Activated naive CD4-positive, alpha-beta T cell treated with Interleukin-2 at 50 U/mL for 16 hours (primary cell): ENCODE data around the gene PSMA2.

ENCODE experiments used
- DNase-seq: peaks from one replicate; pipeline ENCODE4 v3.0.0-alpha.2; 2020

Gene PSMA2

GRCh38 chr7:42931834-42932651, at the start of gene PSMA2, which contains the start of gene MRPL32:
TSS of gene PSMA2 (minus strand) at chr7:42932174. CDS start at chr7:42932158, 16 bp downstream.
TSS of gene MRPL32 (plus strand) at chr7:42932376. CDS start at chr7:42932387, 11 bp downstream.
- peak; percentile 96 for DNase-seq

- DNase-seq: no peak
Observed at GRCh38 chr7:42981601-42982000, 49.6 kb upstream of the PSMA2 start.

- DNase-seq: no peak
Observed at GRCh38 chr7:42980514-42980913, 48.5 kb upstream of the PSMA2 start.

- DNase-seq: no peak
Observed at GRCh38 chr7:42980084-42980483, 48.1 kb upstream of the PSMA2 start.

DNA sequence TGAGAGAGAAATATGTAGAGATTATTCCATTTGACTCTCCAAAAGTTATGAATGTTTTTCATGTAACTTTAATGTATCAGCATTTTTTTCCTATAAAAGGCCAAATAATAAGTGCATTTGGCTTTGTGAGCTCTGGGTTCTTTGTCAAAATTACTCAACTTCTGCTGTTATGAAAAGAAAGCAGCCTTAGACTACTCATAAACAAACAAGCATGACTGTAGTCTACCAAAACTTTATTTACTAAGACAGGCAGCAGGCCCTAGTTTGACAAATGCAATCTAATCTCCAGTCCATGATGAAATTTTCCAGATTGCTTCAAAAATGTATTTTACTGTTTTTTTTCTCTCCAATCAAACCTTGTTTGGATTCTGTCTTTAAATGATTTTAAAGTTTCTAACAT, 46.5 kb upstream of the PSMA2 start:
- DNase-seq: no peak

DNA sequence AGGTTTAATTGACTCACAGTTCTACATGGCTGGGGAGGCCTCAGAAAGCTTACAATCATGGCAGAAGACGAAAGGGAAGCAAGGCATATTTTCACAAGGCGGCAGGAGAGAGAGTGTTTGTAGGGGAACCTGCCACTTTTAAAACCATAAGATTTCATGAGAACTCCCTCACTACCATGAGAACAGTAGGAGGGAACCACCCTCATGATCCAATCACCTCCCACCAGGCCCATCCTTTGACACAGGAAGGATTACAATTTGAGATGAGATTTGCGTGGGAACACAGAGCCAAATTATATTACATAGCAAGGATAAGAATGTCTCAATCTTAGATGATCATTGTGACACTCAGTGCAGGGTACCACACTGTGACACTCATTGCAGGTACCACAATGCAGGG, 44.4 kb upstream of the PSMA2 start:
- no peak for DNase-seq

- DNase-seq: no peak
Observed at GRCh38 chr7:42972699-42973500, 40.9 kb upstream of the PSMA2 start.

DNA sequence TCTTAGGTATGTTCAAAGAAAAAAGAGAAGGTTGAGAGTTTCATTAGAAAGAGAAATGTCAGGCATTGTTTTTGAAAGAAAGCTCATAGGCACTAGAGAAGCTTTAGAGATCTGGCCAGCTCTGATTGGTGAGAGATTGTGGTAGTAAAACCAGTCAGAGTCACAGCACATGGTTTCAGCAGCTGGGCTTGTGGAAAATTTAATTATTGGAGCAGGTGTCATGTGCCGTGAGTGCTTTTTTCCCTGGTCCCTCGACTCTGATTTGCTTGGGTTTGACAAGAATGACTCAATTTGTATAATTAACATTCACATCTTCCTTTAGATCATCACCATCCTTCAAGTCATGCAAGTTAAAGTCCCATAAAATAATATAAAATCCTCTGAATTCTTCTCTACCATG, 35.4 kb upstream of the PSMA2 start:
- DNase-seq: no peak

- DNase-seq: no peak
Observed at GRCh38 chr7:42964849-42965805, 33.2 kb upstream of the PSMA2 start.

DNA sequence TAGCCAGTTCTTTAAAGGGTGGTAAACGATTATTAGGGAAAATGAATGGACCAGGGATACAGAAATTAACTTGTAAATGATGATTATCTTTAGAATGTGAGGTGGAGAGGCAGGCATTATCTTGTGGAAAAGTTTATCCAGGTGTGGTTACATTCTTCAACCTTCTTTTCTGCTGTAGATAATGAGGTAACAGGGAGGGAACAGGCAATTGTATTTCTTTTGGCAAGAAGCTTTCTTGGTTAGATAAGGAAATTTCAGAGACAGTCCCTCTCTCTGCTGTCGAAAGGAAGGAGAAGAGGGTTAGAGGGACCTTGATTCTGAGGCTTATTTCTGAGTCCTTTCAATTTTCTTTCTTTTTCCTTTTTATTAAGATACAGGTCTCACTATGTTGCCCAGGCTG, 32.3 kb upstream of the PSMA2 start:
- no peak for DNase-seq

DNA sequence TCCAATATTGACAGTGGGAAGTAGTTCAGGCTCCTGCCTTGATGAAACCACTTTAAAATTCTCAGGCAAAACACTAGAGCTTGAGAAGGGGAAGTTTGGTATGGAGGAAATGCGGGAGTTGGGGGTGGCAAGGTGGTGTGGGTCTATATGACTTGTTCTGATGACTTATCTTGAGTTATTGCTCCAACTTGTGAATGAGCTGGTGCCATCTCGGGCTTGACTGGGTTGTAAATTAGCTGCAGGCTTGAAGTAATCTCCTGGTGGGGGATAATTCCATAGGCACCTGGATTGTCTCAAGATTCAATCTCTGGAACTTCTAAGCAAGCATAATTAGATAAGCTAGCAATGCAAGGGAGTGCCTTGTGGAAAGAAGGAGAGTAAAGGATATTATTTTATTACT, 29.2 kb upstream of the PSMA2 start:
- DNase-seq: no peak

DNA sequence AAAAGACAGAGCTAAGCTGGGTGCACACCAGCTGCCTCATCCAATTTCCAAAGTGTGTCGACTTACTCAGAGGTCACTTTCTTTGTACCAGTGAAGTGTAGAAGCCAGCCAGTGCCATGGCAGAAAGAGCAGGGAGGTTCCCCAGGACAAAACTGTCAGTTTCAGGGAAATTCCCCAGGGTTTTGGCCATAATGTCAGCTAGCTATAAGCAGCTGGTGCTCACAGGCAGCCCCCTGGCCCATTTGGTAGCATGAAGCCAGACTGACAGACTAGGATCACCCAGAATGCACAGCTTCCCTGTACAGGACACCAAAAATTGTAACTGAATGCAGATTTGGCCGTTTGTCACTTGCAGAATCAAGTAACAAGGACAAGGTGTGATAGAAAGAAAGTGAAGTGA, 28.8 kb upstream of the PSMA2 start:
- DNase-seq: no peak

GRCh38 chr7:42959549-42959948, 27.6 kb upstream of the PSMA2 start:
- no peak for DNase-seq

GRCh38 chr7:42956062-42956461, 24.1 kb upstream of the PSMA2 start:
- no peak for DNase-seq

DNA sequence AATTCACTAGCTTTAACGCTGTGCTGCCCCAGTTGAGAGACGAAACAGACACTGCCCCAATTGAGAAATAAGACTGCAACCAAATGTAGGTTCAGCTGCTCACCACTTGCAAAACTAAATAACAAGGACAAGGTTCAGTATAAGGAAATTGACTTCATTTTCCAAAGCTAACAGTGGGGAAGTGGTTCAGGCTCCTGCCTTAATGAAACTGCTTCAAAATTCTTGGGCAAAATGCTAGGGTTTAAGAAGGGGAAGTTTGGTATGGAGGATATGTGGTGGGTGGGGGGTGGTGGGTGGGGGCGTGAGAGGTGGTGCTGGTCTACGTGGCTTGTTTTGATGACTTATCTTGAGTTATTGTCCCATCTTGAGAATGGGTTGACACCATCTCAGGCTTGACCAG, 22.0 kb upstream of the PSMA2 start:
- no peak for DNase-seq

DNA sequence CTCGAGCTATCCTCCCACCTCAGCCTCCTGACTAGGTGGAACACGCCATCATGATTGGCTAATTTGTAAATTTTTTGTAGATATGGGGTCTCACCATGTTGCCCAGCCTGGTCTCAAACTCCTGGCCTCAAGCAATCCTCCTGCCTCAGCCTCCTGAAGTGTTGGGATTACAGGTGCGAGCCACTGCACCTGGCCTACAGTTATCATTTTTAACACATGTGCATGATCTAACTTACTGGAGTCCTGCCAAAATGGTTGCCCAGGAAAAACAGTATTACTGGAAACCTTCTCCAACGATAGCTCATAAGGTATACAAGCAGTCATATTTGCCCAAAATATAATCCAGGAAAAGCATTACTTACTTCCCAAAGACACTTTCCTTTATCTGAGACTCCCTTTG, 20.4 kb upstream of the PSMA2 start:
- no peak for DNase-seq

GRCh38 chr7:42950417-42950816, 18.4 kb upstream of the PSMA2 start:
- no peak for DNase-seq

DNA sequence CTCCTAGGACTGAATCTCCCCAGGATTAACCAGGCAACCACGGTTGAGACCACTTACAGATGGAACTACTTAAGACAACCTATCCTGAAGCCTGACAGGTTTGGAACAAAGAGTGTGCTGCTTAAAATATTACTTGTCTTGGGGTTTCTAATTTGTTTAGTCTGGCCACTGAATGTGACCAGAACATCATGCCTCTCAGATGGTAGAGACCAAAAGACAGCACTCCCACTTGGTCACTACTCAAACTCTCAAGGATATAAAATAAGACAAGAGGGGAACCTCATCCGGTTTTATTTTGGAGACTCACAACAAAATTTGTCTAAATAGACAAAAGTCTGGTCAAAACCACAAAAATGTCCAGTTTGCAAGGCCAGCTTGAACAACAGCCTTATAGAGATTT, 15.5 kb upstream of the PSMA2 start:
- DNase-seq: no peak

DNA sequence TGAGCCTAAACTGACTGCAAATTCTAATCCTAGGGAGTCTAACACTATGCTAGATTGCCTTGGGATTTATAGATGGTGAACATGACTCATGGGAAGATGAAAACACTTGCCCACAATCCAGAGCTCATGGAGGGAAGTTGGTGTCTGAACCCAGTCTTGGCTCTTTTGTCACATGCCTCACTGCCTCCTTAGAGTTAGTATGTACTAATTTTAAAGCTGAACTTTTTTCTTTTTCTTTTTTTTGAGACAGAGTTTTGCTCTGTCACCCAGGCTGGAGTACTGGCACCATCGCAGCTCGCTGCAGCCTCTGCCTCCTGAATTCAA, 14.6 kb upstream of the PSMA2 start:
- no peak for DNase-seq

GRCh38 chr7:42945821-42946626, 14.1 kb upstream of the PSMA2 start:
- DNase-seq: no peak

DNA sequence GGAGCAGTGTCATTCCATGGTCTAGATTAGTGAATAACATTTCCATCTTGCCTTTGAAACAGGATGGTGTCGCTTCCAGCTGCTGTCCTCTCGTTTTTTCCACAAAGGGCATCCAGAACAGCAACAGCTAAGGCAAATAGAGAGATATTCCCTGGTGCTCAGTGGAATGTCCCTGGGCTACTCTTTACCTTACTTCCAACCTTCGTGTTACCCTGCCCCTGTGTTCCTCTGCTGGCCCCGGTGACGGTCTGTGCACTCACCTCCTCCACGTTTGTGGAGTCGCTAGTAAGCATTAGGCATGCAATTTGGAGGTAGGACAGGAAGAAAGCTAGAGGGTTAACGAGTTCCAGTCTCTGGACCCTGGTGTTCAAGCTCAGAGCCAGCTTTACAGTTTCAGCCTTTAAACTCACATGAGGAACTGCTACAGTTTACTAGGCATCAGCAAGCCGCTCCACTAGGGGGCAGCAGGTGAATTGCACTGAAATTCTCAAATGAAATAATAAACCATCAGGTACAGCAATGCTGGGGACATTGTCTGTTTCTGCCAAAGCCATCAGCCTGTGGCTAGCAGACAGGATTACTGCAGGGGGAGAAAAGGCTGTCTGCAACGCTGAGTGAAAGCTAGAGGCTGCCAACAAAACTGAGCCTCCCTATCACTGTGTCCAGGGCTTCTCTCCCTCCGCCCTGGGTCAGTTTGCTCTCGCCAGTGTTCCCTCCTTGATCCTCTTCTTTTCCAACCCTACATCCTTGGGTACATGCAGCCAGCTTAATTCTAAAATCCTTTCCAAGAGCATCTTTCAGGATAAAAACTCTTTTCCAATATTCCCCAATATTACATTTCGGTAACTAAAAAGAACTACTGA, 9.2 kb upstream of the PSMA2 start:
- peak; percentile 76 for DNase-seq
